Duodenal mucosa (tissue), 2 donors: Measurements from ENCODE around the gene HSPA14.
"Not testable (repeated sequence)": the region's sequence is repeated elsewhere in the genome, so short reads cannot be mapped to it uniquely, and the experiment has no call there.

Experiments used
- H3K27ac ChIP-seq: one replicate; pipeline ENCODE4 v1.7.0; 2013; ENCODE audit warnings: low read depth, low read length
- H3K27me3 ChIP-seq, 2 donors: one replicate each; pipeline ENCODE4 v1.7.0; 2013; ENCODE audit warnings: low read length in 2 of 2, control low read depth in 1 of 2; ENCODE audit not compliant: insufficient read depth in 2 of 2, control insufficient read depth in 1 of 2
- H3K36me3 ChIP-seq, 2 donors: one replicate each; pipeline ENCODE4 v1.7.0; 2013; ENCODE audit warnings: low read length in 2 of 2, control low read depth in 1 of 2; ENCODE audit not compliant: insufficient read depth in 2 of 2, control insufficient read depth in 1 of 2
- H3K4me1 ChIP-seq, 2 donors: one replicate each; pipeline ENCODE4 v1.7.0; 2013; ENCODE audit warnings: low read length in 2 of 2, control low read depth in 1 of 2; ENCODE audit not compliant: insufficient read depth in 2 of 2, control insufficient read depth in 1 of 2
- H3K4me3 ChIP-seq, 2 donors: one replicate each; pipeline ENCODE4 v1.7.0; 2013; ENCODE audit warnings: low read length in 2 of 2, low read depth in 1 of 2
- H3K9ac ChIP-seq, 2 donors: one replicate each; pipeline ENCODE4 v1.7.0; 2013; ENCODE audit warnings: low read length in 2 of 2, low read depth in 1 of 2
- H3K9me3 ChIP-seq, 2 donors: one replicate each; pipeline ENCODE4 v1.7.0; 2013; ENCODE audit warnings: low read length in 2 of 2, control low read depth in 1 of 2; ENCODE audit not compliant: control insufficient read depth in 1 of 2

HSPA14 gene

DNA sequence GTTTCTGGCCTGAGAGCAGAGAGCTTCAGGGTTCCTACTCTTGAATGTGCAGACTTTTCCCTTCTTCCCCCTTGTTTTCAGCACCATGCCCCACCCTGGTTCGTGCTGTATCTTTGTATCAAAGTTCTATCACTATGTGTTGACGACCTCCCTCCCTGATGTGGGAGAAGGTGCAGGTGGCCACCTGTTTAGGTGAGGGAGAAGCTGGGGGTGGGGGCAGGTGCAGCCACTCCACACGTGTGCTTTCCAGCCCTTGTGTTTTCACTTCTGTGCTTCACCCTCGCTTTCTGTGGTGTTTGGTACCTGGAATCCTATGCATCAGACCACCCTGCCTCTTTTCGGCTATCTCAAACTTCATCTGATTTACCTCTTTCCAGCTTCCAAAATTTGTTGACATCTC, 20.9 kb downstream of the HSPA14 start:
- Histone ChIP-seq H3K9me3 (no peaks in the 10 kb centered on the region), H3K27me3 (no peaks in the 10 kb centered on the region), H3K36me3 (peaks cover 0 to 6% of the 10 kb centered on the region in 2 donors), H3K9ac (no peak overlapping the region), H3K27ac (no peak overlapping the region), H3K4me1 (peaks cover 5 to 28% of the 10 kb centered on the region in 2 donors), H3K4me3 (no peak overlapping the region)

DNA sequence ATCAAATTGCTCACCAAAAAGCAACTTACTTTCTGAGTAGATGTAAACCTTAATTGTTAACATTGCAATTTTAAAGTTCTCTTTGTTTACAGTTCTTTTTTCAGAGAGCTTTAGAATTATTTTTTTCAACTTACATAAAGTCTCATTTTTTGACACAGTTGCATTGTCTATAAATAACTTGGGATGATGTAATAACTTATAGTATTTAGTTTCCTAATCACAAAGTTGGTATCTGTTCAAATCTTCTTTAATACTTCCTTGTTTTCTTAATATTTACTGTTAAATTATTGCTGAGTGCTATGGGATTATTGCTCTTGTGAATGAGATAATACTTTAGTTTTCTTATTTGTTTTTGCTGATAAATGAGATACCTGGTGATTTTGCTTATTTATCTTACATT, 21.7 kb downstream of the HSPA14 start:
- no peak overlapping the region for H3K4me3 ChIP-seq
- H3K9ac ChIP-seq, result no peak overlapping the region
- no peaks in the 10 kb centered on the region for H3K27me3 ChIP-seq
- H3K9me3 ChIP-seq, result no peaks in the 10 kb centered on the region
- peaks cover 5 to 28% of the 10 kb centered on the region in 2 donors for H3K4me1 ChIP-seq
- H3K36me3 ChIP-seq, result peaks cover 0 to under 1% of the 10 kb centered on the region in 2 donors
- H3K27ac ChIP-seq, result no peak overlapping the region

DNA sequence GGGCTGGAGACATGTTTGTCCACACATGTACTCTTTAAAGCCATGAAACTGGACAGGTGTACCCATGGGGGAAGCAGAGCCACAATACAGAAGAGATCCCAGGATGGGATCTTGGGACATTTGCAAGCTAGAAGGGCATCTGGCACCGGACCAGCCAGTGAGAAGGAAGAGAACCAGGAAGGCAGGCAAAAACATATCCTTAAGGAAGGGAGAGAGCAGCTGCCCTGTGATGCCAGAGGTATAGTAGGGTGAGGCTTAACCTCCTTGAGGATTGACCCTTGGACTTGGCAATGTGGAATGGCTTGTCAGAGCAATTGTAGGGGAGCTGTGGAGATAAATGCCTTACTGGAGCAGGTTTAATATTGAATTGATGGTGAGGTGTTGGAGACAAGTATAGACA, 22.7 kb downstream of the HSPA14 start:
- H3K4me3 ChIP-seq, result peak overlapping the region in 1 of 2 donors; percentile 17
- no peaks in the 10 kb centered on the region for H3K27me3 ChIP-seq
- peak overlapping the region in 1 of 2 donors; percentile 29 for H3K9ac ChIP-seq
- H3K36me3 ChIP-seq, result no peaks in the 10 kb centered on the region
- peaks cover 5 to 28% of the 10 kb centered on the region in 2 donors for H3K4me1 ChIP-seq
- H3K27ac ChIP-seq, result peak overlapping the region; percentile 81
- H3K9me3 ChIP-seq, result no peaks in the 10 kb centered on the region

GRCh38 chr10:14864466-14864865, 26.4 kb downstream of the HSPA14 start:
- Histone ChIP-seq H3K4me1 (peaks cover 5 to 21% of the 10 kb centered on the region in 2 donors), H3K36me3 (peaks cover 10 to 26% of the 10 kb centered on the region in 2 donors)
- H3K9ac ChIP-seq, H3K9me3 ChIP-seq, H3K4me3 ChIP-seq, H3K27me3 ChIP-seq, H3K27ac ChIP-seq: not testable (repeated sequence)

DNA sequence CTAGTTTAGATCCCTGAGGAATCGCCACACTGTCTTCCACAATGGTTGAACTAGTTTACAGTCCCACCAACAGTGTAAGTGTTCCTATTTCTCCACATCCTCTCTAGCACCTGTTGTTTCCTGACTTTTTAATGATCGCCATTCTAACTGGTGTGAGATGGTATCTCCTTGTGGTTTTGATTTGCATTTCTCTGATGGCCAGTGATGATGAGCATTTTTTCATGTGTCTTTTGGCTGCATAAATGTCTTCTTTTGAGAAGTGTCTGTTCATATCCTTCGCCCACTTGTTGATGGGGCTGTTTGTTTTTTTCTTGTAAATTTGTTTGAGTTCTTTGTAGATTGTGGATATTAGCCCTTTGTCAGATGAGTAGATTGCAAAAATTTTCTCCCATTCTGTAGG, 26.8 kb downstream of the HSPA14 start:
- not testable (repeated sequence) for H3K27me3 ChIP-seq, H3K9ac ChIP-seq, H3K9me3 ChIP-seq, H3K27ac ChIP-seq, H3K4me3 ChIP-seq
- peaks cover 5 to 17% of the 10 kb centered on the region in 2 donors for H3K4me1 ChIP-seq
- peaks cover 10 to 30% of the 10 kb centered on the region in 2 donors for H3K36me3 ChIP-seq

GRCh38 chr10:14873090-14873760, 35.1 kb downstream of the HSPA14 start:
- Histone ChIP-seq H3K9me3 (no peaks in the 10 kb centered on the region), H3K4me1 (peaks cover 6 to 9% of the 10 kb centered on the region in 2 donors), H3K27me3 (no peaks in the 10 kb centered on the region), H3K27ac (no peak overlapping the region), H3K4me3 (no peak overlapping the region), H3K36me3 (peaks cover 3 to 24% of the 10 kb centered on the region in 2 donors), H3K9ac (no peak overlapping the region)

GRCh38 chr10:14875941-14876340, 37.8 kb downstream of the HSPA14 start:
- Histone ChIP-seq H3K4me3 (no peak overlapping the region), H3K9me3 (no peaks in the 10 kb centered on the region), H3K4me1 (peaks cover 14% of the 10 kb centered on the region in 2 donors), H3K36me3 (peaks cover 0 to 3% of the 10 kb centered on the region in 2 donors), H3K9ac (no peak overlapping the region), H3K27me3 (no peaks in the 10 kb centered on the region), H3K27ac (no peak overlapping the region)

- Histone ChIP-seq H3K36me3 (peaks cover 0 to 3% of the 10 kb centered on the region in 2 donors), H3K4me3 (no peak overlapping the region)
Observed at GRCh38 chr10:14876764-14877163, 38.7 kb downstream of the HSPA14 start.

DNA sequence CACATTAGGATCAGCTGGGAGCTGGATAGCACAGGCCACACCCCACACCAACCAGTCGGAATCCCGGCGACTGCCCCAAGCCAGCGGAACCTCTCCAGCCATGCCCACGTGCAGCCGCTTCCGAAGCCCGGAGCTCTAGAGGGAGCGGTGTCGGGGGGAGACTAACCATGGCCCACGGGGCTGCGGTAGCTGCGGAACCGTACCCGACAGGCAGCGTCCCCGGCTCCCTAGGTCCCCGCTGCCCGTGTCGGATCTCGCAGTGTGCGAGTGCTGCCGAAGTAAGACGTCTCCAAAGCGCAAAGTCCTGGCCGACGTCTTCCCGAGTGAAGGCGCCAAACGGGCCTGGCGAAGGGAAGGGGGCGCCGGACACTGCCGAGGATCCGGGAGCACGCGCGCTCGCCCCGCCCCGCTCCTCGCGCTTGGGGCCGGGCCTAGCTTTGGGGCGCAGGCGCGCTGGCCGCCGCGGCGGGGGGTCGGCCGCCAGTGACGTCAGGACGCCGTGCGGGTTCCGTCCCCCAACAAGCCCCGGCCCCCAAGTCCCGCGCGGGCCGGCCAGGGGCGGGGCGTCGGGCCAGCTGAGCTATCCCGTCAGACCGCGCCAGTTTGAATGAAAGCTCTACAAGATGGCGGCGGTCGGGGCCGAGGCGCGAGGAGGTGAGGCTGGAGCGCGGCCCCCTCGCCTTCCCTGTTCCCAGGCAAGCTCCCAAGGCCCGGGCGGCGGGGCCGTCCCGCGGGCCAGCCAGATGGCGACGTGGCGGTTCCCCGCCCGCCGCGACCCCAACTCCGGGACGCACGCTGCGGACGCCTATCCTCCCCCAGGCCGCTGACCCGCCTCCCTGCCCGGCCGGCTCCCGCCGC, 40.4 kb downstream of the HSPA14 start, which contains the start of gene SUV39H2:
Gene SUV39H2, plus strand, starts transcription at position 601 of the 858 bp plus-strand sequence. Its CDS starts 23 bp downstream, at position 624.
- Histone ChIP-seq H3K27ac (peak within 1 kb of the TSS; percentile 96), H3K9me3 (no peaks in the 10 kb centered on the region), H3K36me3 (peaks cover 0 to 3% of the 10 kb centered on the region in 2 donors), H3K4me3 (peak within 1 kb of the TSS; percentile 94 to 96), H3K9ac (peak within 1 kb of the TSS; percentile 93 to 97), H3K4me1 (peaks cover 14% of the 10 kb centered on the region in 2 donors), H3K27me3 (no peaks in the 10 kb centered on the region)

More at GRCh38 chr10:14876764-14877163, 38.7 kb downstream of the HSPA14 start:
- H3K27me3 ChIP-seq, result no peaks in the 10 kb centered on the region
- H3K27ac ChIP-seq, result no peak overlapping the region
- H3K9ac ChIP-seq, result no peak overlapping the region
- no peaks in the 10 kb centered on the region for H3K9me3 ChIP-seq
- H3K4me1 ChIP-seq, result peaks cover 14% of the 10 kb centered on the region in 2 donors
